CD14-positive monocyte (primary cell): ENCODE data around the gene THSD4. TPM values are rescaled to one million over a fixed set of nuclear protein-coding genes. Genes with fewer than 3 reads are reported as not detected.

ENCODE experiments used
- DNase-seq, 3 donors: peaks; one replicate each; pipeline ENCODE4 v3.0.0-alpha.2; 2011 to 2022
- H2AFZ ChIP-seq: 2 replicates; pipeline ENCODE4 v1.6.0; 2012; ENCODE audit warnings: mild to moderate bottlenecking, low read depth, low read length, inconsistent platforms; ENCODE audit not compliant: insufficient read depth, poor library complexity, severe bottlenecking
- H3K27ac ChIP-seq, 2 donors: 1 replicate in 1 of 2; 2 replicates in 1 of 2; pipeline ENCODE4 v1.5.1; 2012 to 2013; ENCODE audit warnings: low read length in 2 of 2, control low read depth in 1 of 2, inconsistent platforms in 1 of 2, low read depth in 1 of 2, mild to moderate bottlenecking in 1 of 2
- H3K27me3 ChIP-seq, 2 donors: one replicate each; pipeline versions ENCODE4 v1.6.0 to v1.6.1; 2011 to 2013; ENCODE audit warnings: low read length in 2 of 2; ENCODE audit not compliant: control insufficient read depth in 2 of 2, insufficient read depth in 2 of 2
- H3K36me3 ChIP-seq, 2 donors: replicated peaks in 1 of 2; 1 replicate in 1 of 2; 2 replicates in 1 of 2; pipeline versions ENCODE4 v1.5.1 to v1.6.1; 2012 to 2013; ENCODE audit warnings: low read length in 2 of 2, control low read depth in 1 of 2, inconsistent platforms in 1 of 2, mild to moderate bottlenecking in 1 of 2; ENCODE audit not compliant: insufficient read depth in 2 of 2, control insufficient read depth in 1 of 2
- H3K4me1 ChIP-seq, 2 donors: 1 replicate in 1 of 2; 2 replicates in 1 of 2; pipeline versions ENCODE4 v1.5.1 to v1.6.1; 2012 to 2013; ENCODE audit warnings: low read length in 2 of 2, control low read depth in 1 of 2, inconsistent platforms in 1 of 2, mild to moderate bottlenecking in 1 of 2, moderate library complexity in 1 of 2; ENCODE audit not compliant: insufficient read depth in 2 of 2, control insufficient read depth in 1 of 2
- H3K4me2 ChIP-seq: replicated peaks from 2 replicates; pipeline ENCODE3; 2012; ENCODE audit warnings: low read length, moderate library complexity, mild to moderate bottlenecking; ENCODE audit not compliant: poor library complexity, severe bottlenecking; ENCODE audit errors: extremely low read depth
- H3K4me3 ChIP-seq, 3 experiments: fragments of 200-600 bp in 1 of 3; sonication (generic) in 1 of 3; replicated peaks in 1 of 3; 1 replicate in 2 of 3; 2 replicates in 1 of 3; pipeline ENCODE4 v1.5.1; 2011 to 2013; ENCODE audit warnings: low read length in 3 of 3, mild to moderate bottlenecking in 3 of 3, control low read depth in 2 of 3, low read depth in 2 of 3, inconsistent platforms in 1 of 3, moderate library complexity in 1 of 3
- H3K79me2 ChIP-seq: 2 replicates; pipeline ENCODE4 v1.6.0; 2012; ENCODE audit warnings: mild to moderate bottlenecking, control low read depth, inconsistent platforms, low read length, moderate library complexity; ENCODE audit not compliant: insufficient read depth
- H3K9ac ChIP-seq: 2 replicates; pipeline ENCODE4 v1.6.0; 2017; ENCODE audit warnings: low read length, mild to moderate bottlenecking; ENCODE audit not compliant: insufficient read depth, poor library complexity, severe bottlenecking
- H3K9me3 ChIP-seq, 2 donors: replicated peaks in 1 of 2; 1 replicate in 1 of 2; 2 replicates in 1 of 2; pipeline versions ENCODE4 v1.5.1 to v1.6.1; 2012 to 2013; ENCODE audit warnings: low read length in 2 of 2, control low read depth in 1 of 2; ENCODE audit not compliant: control insufficient read depth in 1 of 2, insufficient read depth in 1 of 2
- H4K20me1 ChIP-seq: 2 replicates; pipeline ENCODE4 v1.6.0; 2012; ENCODE audit warnings: mild to moderate bottlenecking, low read length, control low read depth, moderate library complexity; ENCODE audit not compliant: insufficient read depth
- H3K27ac Mint-ChIP-seq, 7 donors: one replicate each; pipeline ENCODE4 v1.8.0; 2020; ENCODE audit warnings: mild to moderate bottlenecking in 7 of 7, mixed read lengths in 7 of 7, moderate library complexity in 6 of 7, inconsistent platforms in 2 of 7
- H3K27me3 Mint-ChIP-seq, 3 donors: one replicate each; pipeline ENCODE4 v1.8.0; 2021 to 2022; ENCODE audit warnings: low read depth in 3 of 3, mild to moderate bottlenecking in 3 of 3, mixed read lengths in 3 of 3, moderate library complexity in 3 of 3, inconsistent platforms in 1 of 3
- H3K36me3 Mint-ChIP-seq, 2 donors: one replicate each; pipeline ENCODE4 v1.8.0; 2020; ENCODE audit warnings: mixed read lengths in 2 of 2, inconsistent platforms in 1 of 2, mild to moderate bottlenecking in 1 of 2
- H3K4me1 Mint-ChIP-seq: one replicate; pipeline ENCODE4 v1.8.0; 2020; ENCODE audit warnings: mild to moderate bottlenecking, mixed read lengths
- H3K4me3 Mint-ChIP-seq, 2 donors: one replicate each; pipeline ENCODE4 v1.8.0; 2020; ENCODE audit warnings: mild to moderate bottlenecking in 2 of 2, mixed read lengths in 2 of 2, moderate library complexity in 1 of 2
- H3K9me3 Mint-ChIP-seq, 7 donors: one replicate each; pipeline ENCODE4 v1.8.0; 2020 to 2022; ENCODE audit warnings: mixed read lengths in 7 of 7, mild to moderate bottlenecking in 6 of 7, moderate library complexity in 6 of 7, inconsistent platforms in 2 of 7
- CTCF ChIP-seq: fragments of 200-600 bp; IDR thresholded peaks from one replicate; pipeline ENCODE4 v1.8.0; 2022; ENCODE audit warnings: antibody characterized with exemption, mild to moderate bottlenecking
- WGBS: methylation state at CpG from one replicate; pipeline ENCODE4 v1.1.5; 2013; ENCODE audit warnings: missing lambda C conversion rate; ENCODE audit not compliant: insufficient coverage; 5-methylcytosine and 5-hydroxymethylcytosine counted together
- intact Hi-C, 2 donors: fragments of 100-400 bp; cut with micrococcal nuclease; formaldehyde crosslinking; loops; one replicate each; pipeline versions ENCODE4 v1.15.0 to v1.15.1; 2023
- polyA plus RNA-seq, 3 donors: library from polyadenylated mRNA; depleted of rRNA in 1 of 3; unstranded in 2 of 3; stranded (reverse) in 1 of 3; fragments of 300-500 nt in 2 of 3; fragments of >200 nt in 1 of 3; fragmentation: Illumina TruSeq in 2 of 3; gene quantifications; 1 replicate in 2 of 3; 2 replicates in 1 of 3; pipeline ENCODE4 v1.2.3, GENCODE V29; 2012 to 2021

The THSD4 gene
- polyA plus RNA-seq, 3 donors: not detected

- no CpG with 5 or more reads among the region's 5 CpGs for WGBS
- H3K9me3 Mint-ChIP-seq: peaks cover 0 to 3% (median 0%) of the 10 kb centered on the region in 7 donors
- H3K27me3 Mint-ChIP-seq: peaks cover 5 to 14% (median 14%) of the 10 kb centered on the region in 3 donors
- intact Hi-C loops: no loop called here
- Histone ChIP-seq H3K79me2 (no peaks in the 10 kb centered on the region), H3K4me3 (no peak overlapping the region), H4K20me1 (no peaks in the 10 kb centered on the region), H3K4me2 (no peak overlapping the region), H3K36me3 (no peaks in the 10 kb centered on the region), H3K27ac (no peak overlapping the region), H3K27me3 (peaks cover 5 to 13% of the 10 kb centered on the region in 2 donors), H3K9ac (no peak overlapping the region), H3K4me1 (no peaks in the 10 kb centered on the region), H3K9me3 (no peaks in the 10 kb centered on the region), H2AFZ (no peak overlapping the region)
- no peak overlapping the region for H3K27ac Mint-ChIP-seq
- TF ChIP-seq CTCF: no peak
- no peaks in the 10 kb centered on the region for H3K4me1 Mint-ChIP-seq
- H3K36me3 Mint-ChIP-seq: no peaks in the 10 kb centered on the region
- H3K4me3 Mint-ChIP-seq: no peak overlapping the region
- no peak for DNase-seq
Measured at GRCh38 chr15:71288348-71288955, 173.2 kb downstream of the THSD4 start.

DNA sequence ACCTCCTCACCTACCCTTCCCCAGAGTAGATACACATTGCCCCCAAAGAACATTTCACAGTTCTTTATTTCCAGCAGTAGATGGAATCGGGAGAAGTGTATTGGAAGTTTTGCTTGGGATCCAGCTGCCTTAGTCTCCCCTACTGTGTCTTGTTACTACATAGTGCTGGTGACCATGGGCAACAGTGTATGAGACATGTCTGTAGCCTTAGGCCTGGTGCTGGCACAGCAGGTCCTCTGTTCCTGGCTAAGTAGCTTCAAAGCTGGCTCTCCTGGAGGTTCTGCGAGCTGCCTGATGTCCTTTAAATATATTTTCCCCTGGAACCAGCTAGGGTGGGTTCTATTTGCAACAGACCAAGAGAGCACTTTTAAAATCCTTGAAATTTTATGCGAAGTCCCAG lies 174.7 kb downstream of the THSD4 start:
- peaks cover 0 to 12% of the 10 kb centered on the region in 2 donors for H3K27me3 ChIP-seq
- H3K27ac ChIP-seq: no peak overlapping the region
- DNase-seq: no peak
- no peaks in the 10 kb centered on the region for H3K79me2 ChIP-seq
- Mint-ChIP-seq H3K4me3 (no peak overlapping the region), H3K27ac (no peak overlapping the region), H3K9me3 (peaks cover 0 to 3% (median 0%) of the 10 kb centered on the region in 7 donors), H3K36me3 (no peaks in the 10 kb centered on the region), H3K4me1 (peaks cover 6% of the 10 kb centered on the region), H3K27me3 (peaks cover 8 to 16% (median 16%) of the 10 kb centered on the region in 3 donors)
- intact Hi-C loops: no loop called here
- peaks cover 3 to 4% of the 10 kb centered on the region in 2 donors for H3K4me1 ChIP-seq
- no peak for TF ChIP-seq CTCF
- no CpG with 5 or more reads among the region's 3 CpGs for WGBS
- no peak overlapping the region for H2AFZ ChIP-seq
- H3K36me3 ChIP-seq: no peaks in the 10 kb centered on the region
- no peaks in the 10 kb centered on the region for H4K20me1 ChIP-seq
- no peak overlapping the region for H3K9ac ChIP-seq
- H3K4me3 ChIP-seq: no peak overlapping the region
- no peaks in the 10 kb centered on the region for H3K9me3 ChIP-seq
- no peak overlapping the region for H3K4me2 ChIP-seq
